HCT116 (cell line): ENCODE results near the gene USP9Y.

Experiments
- CTCF ChIP-seq, 3 experiments: fragments of 200-600 bp in 1 of 3; sonication (generic) in 1 of 3; IDR thresholded peaks in 2 of 3; conservative IDR thresholded peaks in 1 of 3; 2 replicates each; pipeline ENCODE4 v1.5.1; 2012 to 2017; ENCODE audit warnings: low read depth in 2 of 3, low read length in 2 of 3, antibody characterized with exemption in 1 of 3, borderline replicate concordance in 1 of 3, control low read depth in 1 of 3, mild to moderate bottlenecking in 1 of 3, mixed read lengths in 1 of 3, mixed run types in 1 of 3, moderate library complexity in 1 of 3; ENCODE audit not compliant: insufficient read depth in 1 of 3
- EGR1 ChIP-seq: IDR thresholded peaks from 2 replicates; pipeline ENCODE4 v1.6.1; 2012; ENCODE audit warnings: low read depth
- ELF1 ChIP-seq: IDR thresholded peaks from 2 replicates; pipeline ENCODE4 v1.6.1; 2012; ENCODE audit warnings: low read depth, borderline replicate concordance
- EZH2 ChIP-seq: fragments of 200-600 bp; sonication (generic); IDR thresholded peaks from 2 replicates; pipeline ENCODE4 v1.6.1; 2017; ENCODE audit warnings: antibody characterized with exemption, mixed run types
- EZH2phosphoT487 ChIP-seq: fragments of 200-600 bp; IDR thresholded peaks from 2 replicates; pipeline ENCODE4 v1.6.1; 2018; ENCODE audit warnings: antibody characterized with exemption, borderline replicate concordance
- POLR2A ChIP-seq: IDR thresholded peaks from 2 replicates; pipeline ENCODE4 v1.7.0; 2011; ENCODE audit warnings: borderline replicate concordance; ENCODE audit not compliant: insufficient read depth, insufficient read length; ENCODE audit errors: extremely low read depth
- POLR2AphosphoS5 ChIP-seq: IDR thresholded peaks from 2 replicates; pipeline ENCODE4 v1.6.1; 2011; ENCODE audit warnings: mild to moderate bottlenecking, low read depth, low read length, moderate library complexity
- RAD21 ChIP-seq: IDR thresholded peaks from 2 replicates; pipeline ENCODE4 v1.6.1; 2012; ENCODE audit warnings: low read depth, mild to moderate bottlenecking
- SIN3A ChIP-seq: IDR thresholded peaks from 2 replicates; pipeline ENCODE4 v1.6.1; 2012; ENCODE audit warnings: low read depth
- TCF7L2 ChIP-seq: IDR thresholded peaks from 2 replicates; pipeline ENCODE4 v1.7.0; 2011; ENCODE audit warnings: borderline replicate concordance, inconsistent platforms; ENCODE audit not compliant: insufficient read depth, insufficient read length; ENCODE audit errors: extremely low read depth
- ZFX ChIP-seq: fragments of 450-650 bp; IDR thresholded peaks from 2 replicates; pipeline ENCODE4 v1.6.1; 2017
- TF ChIP-seq, protein P1 (sequence below): IDR thresholded peaks from 2 replicates; pipeline ENCODE4 v1.6.1; 2012
- TF ChIP-seq, protein P2 (sequence below): IDR thresholded peaks from 2 replicates; pipeline ENCODE4 v1.6.1; 2012; ENCODE audit warnings: low read depth
- TF ChIP-seq, protein P3 (sequence below): IDR thresholded peaks from 2 replicates; pipeline ENCODE4 v1.6.1; 2011; ENCODE audit warnings: mild to moderate bottlenecking, low read length, moderate library complexity; ENCODE audit not compliant: insufficient replicate concordance; ENCODE audit errors: extremely low read depth

- no peak for TF ChIP-seq POLR2A
- TF ChIP-seq, protein P1, sequence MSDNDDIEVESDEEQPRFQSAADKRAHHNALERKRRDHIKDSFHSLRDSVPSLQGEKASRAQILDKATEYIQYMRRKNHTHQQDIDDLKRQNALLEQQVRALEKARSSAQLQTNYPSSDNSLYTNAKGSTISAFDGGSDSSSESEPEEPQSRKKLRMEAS: no peak
- no peak for TF ChIP-seq CTCF (IDR thresholded peaks at IDR 0.05 in 2 of 3, conservative IDR thresholded peaks at IDR 0.05 in 1 of 3; ENCODE audit: borderline replicate concordance in 1 of 3, insufficient read depth in 1 of 3, low read depth in 2 of 3, low read length in 2 of 3)
- TF ChIP-seq, protein P2, sequence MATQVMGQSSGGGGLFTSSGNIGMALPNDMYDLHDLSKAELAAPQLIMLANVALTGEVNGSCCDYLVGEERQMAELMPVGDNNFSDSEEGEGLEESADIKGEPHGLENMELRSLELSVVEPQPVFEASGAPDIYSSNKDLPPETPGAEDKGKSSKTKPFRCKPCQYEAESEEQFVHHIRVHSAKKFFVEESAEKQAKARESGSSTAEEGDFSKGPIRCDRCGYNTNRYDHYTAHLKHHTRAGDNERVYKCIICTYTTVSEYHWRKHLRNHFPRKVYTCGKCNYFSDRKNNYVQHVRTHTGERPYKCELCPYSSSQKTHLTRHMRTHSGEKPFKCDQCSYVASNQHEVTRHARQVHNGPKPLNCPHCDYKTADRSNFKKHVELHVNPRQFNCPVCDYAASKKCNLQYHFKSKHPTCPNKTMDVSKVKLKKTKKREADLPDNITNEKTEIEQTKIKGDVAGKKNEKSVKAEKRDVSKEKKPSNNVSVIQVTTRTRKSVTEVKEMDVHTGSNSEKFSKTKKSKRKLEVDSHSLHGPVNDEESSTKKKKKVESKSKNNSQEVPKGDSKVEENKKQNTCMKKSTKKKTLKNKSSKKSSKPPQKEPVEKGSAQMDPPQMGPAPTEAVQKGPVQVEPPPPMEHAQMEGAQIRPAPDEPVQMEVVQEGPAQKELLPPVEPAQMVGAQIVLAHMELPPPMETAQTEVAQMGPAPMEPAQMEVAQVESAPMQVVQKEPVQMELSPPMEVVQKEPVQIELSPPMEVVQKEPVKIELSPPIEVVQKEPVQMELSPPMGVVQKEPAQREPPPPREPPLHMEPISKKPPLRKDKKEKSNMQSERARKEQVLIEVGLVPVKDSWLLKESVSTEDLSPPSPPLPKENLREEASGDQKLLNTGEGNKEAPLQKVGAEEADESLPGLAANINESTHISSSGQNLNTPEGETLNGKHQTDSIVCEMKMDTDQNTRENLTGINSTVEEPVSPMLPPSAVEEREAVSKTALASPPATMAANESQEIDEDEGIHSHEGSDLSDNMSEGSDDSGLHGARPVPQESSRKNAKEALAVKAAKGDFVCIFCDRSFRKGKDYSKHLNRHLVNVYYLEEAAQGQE: no peak
- no peak for TF ChIP-seq ELF1
- TF ChIP-seq EZH2phosphoT487: no peak
- no peak for TF ChIP-seq TCF7L2
- no peak for TF ChIP-seq POLR2AphosphoS5
- TF ChIP-seq ZFX: no peak
- TF ChIP-seq EZH2: no peak
- TF ChIP-seq, protein P3, sequence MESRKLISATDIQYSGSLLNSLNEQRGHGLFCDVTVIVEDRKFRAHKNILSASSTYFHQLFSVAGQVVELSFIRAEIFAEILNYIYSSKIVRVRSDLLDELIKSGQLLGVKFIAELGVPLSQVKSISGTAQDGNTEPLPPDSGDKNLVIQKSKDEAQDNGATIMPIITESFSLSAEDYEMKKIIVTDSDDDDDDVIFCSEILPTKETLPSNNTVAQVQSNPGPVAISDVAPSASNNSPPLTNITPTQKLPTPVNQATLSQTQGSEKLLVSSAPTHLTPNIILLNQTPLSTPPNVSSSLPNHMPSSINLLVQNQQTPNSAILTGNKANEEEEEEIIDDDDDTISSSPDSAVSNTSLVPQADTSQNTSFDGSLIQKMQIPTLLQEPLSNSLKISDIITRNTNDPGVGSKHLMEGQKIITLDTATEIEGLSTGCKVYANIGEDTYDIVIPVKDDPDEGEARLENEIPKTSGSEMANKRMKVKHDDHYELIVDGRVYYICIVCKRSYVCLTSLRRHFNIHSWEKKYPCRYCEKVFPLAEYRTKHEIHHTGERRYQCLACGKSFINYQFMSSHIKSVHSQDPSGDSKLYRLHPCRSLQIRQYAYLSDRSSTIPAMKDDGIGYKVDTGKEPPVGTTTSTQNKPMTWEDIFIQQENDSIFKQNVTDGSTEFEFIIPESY: no peak
- no peak for TF ChIP-seq RAD21
- TF ChIP-seq SIN3A: no peak
- no peak for TF ChIP-seq EGR1
Measured at GRCh38 chrY:12837550-12837949, 136.5 kb downstream of the USP9Y start.
